Ishikawa (cell line): Measurements from ENCODE around the gene SENP7.

Experiments
- CEBPB ChIP-seq: IDR thresholded peaks from 2 replicates; pipeline ENCODE4 v1.6.1; 2012
- EP300 ChIP-seq: IDR thresholded peaks from 2 replicates; pipeline ENCODE4 v1.6.1; 2012; ENCODE audit warnings: borderline replicate concordance
- RAD21 ChIP-seq: IDR thresholded peaks from 2 replicates; pipeline ENCODE4 v1.6.1; 2012; ENCODE audit warnings: low read depth
- TCF12 ChIP-seq: IDR thresholded peaks from 2 replicates; pipeline ENCODE4 v1.6.1; 2012; ENCODE audit warnings: low read depth
- YY1 ChIP-seq: IDR thresholded peaks from 2 replicates; pipeline ENCODE4 v1.6.1; 2012; ENCODE audit warnings: low read depth
- TF ChIP-seq, protein P1 (sequence below): IDR thresholded peaks from 2 replicates; pipeline ENCODE4 v1.6.1; 2012
- TF ChIP-seq, protein P2 (sequence below): IDR thresholded peaks from 2 replicates; pipeline ENCODE4 v1.6.1; 2012; ENCODE audit warnings: low read depth, mild to moderate bottlenecking

DNA sequence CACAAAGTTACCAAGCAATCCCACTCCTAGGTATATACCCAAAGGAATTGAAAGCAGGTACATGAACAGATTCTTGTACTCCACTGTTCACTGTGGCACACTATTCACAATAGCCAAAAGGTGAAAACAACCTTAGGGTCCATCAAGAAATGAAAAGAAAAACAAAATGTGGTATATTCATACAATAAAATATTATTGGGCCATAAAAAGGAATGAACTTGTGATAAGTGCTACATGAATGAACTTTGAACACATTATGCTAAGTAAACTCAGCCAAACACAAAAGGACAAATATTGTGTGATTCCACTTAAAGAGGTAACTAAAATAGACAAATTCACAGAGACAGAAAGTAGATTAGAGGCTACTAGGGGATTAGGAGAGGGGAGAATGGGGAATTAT lies 137.4 kb downstream of the SENP7 start:
- TF ChIP-seq CEBPB: no peak
- TF ChIP-seq, protein P1, sequence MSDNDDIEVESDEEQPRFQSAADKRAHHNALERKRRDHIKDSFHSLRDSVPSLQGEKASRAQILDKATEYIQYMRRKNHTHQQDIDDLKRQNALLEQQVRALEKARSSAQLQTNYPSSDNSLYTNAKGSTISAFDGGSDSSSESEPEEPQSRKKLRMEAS: no peak
- TF ChIP-seq RAD21: no peak
- no peak for TF ChIP-seq YY1
- TF ChIP-seq EP300: no peak
- no peak for TF ChIP-seq TCF12
- TF ChIP-seq, protein P2, sequence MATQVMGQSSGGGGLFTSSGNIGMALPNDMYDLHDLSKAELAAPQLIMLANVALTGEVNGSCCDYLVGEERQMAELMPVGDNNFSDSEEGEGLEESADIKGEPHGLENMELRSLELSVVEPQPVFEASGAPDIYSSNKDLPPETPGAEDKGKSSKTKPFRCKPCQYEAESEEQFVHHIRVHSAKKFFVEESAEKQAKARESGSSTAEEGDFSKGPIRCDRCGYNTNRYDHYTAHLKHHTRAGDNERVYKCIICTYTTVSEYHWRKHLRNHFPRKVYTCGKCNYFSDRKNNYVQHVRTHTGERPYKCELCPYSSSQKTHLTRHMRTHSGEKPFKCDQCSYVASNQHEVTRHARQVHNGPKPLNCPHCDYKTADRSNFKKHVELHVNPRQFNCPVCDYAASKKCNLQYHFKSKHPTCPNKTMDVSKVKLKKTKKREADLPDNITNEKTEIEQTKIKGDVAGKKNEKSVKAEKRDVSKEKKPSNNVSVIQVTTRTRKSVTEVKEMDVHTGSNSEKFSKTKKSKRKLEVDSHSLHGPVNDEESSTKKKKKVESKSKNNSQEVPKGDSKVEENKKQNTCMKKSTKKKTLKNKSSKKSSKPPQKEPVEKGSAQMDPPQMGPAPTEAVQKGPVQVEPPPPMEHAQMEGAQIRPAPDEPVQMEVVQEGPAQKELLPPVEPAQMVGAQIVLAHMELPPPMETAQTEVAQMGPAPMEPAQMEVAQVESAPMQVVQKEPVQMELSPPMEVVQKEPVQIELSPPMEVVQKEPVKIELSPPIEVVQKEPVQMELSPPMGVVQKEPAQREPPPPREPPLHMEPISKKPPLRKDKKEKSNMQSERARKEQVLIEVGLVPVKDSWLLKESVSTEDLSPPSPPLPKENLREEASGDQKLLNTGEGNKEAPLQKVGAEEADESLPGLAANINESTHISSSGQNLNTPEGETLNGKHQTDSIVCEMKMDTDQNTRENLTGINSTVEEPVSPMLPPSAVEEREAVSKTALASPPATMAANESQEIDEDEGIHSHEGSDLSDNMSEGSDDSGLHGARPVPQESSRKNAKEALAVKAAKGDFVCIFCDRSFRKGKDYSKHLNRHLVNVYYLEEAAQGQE: no peak
